ENCODE measurements around the gene KSR2.
"Not testable (repeated sequence)": the region's sequence is repeated elsewhere in the genome, so short reads cannot be mapped to it uniquely, and the experiment has no call there.

Gene KSR2

DNA sequence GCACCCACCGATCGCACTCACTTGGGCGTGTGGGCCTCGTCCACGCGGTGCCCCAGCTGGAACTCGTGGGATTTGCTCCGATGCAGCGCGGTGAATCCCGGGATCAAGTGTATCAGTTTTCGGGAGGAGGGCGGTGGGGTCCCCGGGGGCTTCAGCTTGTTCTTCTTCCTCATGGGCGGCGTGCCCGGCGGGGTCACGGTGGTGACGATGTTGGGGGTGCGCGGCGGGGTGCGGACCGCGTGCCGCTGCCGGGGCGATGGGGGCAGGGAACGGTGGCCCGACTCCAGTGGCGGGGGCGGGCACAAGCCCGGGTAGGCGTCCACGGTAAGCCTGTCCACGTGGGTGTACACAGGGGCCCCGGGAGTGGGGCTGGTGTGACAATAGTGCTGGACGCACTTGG lies 207.8 kb downstream of the KSR2 start:
- DNase-seq (ENCODE audit: low read depth): no peak

- DNase-seq (ENCODE audit: low read depth): no peak
Measured at GRCh38 chr12:117750657-117751056, 218.1 kb downstream of the KSR2 start.

DNA sequence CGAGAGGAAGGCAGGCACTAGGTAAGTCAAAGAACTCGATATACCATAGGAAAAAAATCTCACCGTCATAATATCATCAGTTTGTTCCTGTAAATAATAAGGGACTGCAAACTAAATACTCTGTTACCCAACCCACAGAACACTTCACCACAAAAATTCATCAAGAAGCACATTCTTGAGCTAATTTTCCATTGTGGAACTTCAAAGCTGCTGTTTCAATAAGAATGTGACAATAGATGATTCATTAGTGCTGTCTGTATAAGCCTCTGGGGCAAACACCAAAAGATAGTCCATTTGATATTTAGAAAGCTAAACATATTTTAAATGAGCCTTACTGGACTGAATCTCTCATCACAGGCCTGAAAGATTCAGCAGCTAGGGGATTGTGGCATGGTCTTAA lies 219.4 kb downstream of the KSR2 start:
- DNase-seq (ENCODE audit: low read depth): no peak

DNA sequence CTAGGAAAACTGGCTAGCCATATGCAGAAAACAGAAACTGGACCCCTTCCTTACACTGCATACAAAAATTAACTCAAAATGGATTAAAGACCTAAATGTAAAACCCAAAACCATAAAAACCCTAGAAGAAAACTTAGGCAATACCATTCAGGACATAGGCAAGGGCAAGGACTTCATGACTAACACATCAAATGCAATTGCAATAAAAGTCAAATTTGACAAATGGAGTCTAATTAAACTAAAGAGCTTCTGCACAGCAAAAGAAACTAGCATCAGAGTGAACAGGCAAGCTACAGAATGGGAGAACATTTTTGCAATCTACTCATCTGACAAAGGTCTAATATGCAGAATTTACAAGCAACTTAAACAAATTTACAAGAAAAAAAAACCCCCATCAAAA lies 222.4 kb downstream of the KSR2 start:
- not testable (repeated sequence) for DNase-seq (ENCODE audit: low read depth)

DNA sequence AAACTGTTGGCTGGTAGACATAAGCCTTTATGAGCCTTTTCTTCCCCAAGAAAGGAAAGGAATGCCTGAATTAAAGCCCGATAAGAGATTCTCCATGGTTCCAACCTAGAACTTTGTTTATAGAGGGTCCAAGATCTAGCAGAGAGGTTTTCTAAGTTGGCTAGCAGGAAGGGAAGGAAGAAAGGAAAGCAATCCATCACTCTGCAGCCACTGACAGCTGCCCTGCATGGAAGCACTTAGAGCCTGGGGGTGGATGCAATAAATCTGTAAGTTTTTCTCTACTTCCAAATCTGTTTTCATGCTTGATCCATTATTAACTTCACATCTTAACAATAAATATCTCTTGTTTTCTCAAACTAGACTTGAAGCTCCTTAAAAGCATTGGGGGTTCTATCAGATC lies 224.4 kb downstream of the KSR2 start:
- DNase-seq (ENCODE audit: low read depth): no peak

GRCh38 chr12:117743761-117744160 lies 225.0 kb downstream of the KSR2 start:
- no peak for DNase-seq (ENCODE audit: low read depth)

- DNase-seq (ENCODE audit: low read depth): peak; percentile 4
Measured at GRCh38 chr12:117742721-117743120, 226.1 kb downstream of the KSR2 start.

DNA sequence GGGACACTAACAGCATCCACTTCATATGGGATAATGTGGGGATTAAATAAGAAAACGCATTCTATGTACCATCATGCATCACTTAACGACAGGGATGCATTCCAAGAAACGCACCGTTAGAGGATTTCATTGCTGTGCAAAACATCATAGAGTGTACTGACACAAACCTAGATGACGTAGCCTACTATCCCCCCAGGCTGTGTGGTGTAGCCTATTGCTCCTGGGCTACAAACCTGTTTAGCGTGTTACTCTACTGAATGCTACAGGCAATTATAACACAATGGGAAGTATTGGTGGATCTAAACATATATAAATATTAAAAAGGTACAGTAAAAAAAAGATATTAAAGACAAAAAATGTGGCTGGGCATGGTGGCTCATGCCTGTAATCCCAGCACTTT lies 230.6 kb downstream of the KSR2 start:
- DNase-seq (ENCODE audit: low read depth): no peak

- DNase-seq (ENCODE audit: low read depth): no peak
Measured at GRCh38 chr12:117733549-117733805, 235.3 kb downstream of the KSR2 start.

DNA sequence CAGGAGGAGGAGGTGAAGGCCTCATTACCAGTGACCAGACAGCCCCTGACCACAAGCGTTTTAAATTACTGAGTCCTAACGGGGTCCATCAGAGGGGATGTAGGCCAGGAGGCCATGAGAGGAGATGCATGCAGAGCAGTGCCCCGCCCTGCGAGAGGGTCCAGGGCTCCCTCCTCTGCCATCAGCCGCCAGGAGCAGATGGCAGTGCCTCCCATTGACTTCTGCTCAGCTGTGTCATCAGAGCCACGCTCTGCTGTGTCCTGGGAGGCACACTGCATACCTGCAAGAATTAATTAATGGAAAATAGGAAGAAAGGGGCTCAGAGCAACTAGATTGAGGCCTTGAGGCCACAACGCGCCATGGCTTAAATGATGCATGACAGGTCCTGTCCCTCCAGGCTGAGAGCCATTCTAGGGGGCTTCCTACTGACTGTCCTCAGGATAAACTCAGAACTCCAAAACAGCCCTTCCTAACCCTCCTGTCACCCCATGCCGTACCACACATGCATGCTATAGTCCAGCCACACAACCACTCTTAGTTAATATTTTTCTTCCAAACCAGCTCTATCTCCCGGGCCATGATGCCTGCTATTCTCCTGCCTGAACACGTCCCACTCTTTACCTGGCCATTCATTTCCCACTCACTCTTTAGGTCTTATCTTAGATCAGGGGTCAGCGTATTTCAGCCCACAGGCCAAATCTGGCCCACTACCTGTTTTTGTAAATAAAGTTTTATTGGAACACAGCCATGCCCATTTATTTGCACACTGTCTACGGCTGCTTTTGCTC lies 235.8 kb downstream of the KSR2 start:
- DNase-seq (ENCODE audit: low read depth): no peak

DNA sequence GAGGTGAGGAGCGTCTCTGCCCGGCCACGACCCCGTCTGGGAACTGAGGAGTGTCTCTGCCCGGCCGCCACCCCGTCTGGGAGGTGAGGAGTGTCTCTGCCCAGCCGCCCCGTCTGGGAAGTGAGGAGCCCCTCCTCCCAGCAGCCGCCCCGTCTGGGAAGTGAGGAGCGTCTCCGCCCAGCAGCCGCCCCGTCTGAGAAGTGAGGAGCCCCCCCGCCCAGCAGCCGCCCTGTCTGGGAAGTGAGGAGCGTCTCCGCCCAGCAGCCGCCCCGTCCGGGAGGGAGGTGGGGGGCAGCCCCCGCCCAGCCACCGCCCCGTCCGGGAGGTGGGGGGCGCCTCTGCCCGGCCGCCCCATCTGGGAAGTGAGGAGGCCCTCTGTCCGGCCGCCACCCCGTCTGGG lies 237.7 kb downstream of the KSR2 start:
- DNase-seq (ENCODE audit: low read depth): not testable (repeated sequence)

- DNase-seq (ENCODE audit: low read depth): no peak
Measured at GRCh38 chr12:117727301-117727700, 241.5 kb downstream of the KSR2 start.

DNA sequence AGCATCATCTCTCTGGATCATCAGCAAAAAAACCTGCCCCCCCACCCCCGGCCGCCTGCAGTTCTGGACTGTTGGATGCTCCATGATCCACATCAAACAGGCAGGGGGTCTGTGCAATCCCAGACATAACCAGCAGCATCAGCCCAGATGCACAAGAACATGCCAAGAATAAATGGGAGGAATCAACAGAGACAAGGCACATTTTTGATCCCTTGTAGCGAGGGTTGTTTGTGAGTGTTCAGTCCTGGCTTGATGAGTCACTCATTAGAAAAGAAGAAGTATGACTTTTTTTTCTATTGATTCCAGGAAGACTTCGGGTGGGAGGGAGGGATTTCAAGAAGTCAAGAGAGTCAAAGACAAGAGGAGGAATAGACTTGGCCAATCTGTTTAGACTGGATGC lies 244.2 kb downstream of the KSR2 start:
- no peak for DNase-seq (ENCODE audit: low read depth)

GRCh38 chr12:117718559-117718958 lies 250.2 kb downstream of the KSR2 start:
- no peak for DNase-seq (ENCODE audit: low read depth)

DNA sequence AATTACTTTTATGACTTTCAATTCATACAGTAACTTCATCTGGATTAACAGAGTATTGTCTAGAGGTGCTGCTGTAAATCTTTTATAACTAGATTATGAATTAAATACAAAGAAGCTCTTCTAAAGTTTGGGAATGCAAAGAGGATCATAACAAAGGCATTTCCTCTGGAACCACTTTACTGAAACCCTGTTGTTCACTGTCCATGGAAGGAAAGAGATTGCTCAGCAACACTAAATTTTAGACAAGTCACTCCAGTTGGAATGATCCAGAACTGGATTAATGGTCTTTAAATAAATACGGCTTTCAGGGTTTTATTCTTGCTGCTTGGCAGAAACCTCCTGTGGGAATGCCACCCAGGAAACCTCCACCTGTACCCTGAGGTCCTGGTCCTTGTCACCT lies 250.6 kb downstream of the KSR2 start:
- DNase-seq (ENCODE audit: low read depth): no peak

DNA sequence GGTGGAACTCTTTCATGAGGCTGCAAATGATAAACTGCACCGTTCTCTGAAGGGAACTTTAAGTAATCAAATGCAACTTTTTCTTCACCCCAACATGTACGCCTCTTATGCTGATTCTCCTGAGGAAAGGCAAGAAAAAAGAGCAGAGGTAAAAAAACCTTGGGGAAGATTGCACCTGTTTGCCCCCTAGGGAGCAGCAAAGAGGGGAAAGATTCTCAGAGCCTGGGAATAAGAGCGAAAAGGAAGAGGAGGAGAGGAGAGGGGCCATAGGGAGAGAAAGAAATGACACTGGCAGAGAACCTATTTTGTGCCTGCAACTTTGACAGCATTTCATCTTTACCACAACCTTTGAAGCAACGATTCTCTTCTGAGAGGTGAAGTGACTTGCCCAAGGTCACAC lies 254.6 kb downstream of the KSR2 start:
- DNase-seq (ENCODE audit: low read depth): no peak

- no peak for DNase-seq (ENCODE audit: low read depth)
Measured at GRCh38 chr12:117710121-117710520, 258.7 kb downstream of the KSR2 start.

GRCh38 chr12:117707861-117708260 lies 260.9 kb downstream of the KSR2 start:
- DNase-seq (ENCODE audit: low read depth): no peak

DNA sequence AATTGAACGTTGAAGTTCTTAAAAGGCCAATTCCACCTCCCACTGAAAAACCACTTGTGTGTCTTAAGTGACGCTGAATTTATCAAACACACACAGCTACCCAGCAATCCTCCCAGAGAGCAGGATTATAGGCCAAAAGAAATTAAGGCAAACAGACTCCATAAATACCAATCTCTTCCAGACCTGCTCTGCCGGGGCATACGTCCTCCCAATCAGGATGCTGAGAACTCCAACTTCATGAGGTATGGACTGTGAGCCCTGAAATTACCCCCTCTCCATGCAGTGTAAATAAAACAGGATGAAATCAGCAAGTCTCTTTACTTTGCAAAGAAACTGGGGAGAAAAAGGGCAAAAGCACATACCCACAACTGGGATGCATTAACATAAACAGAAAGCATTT lies 265.2 kb downstream of the KSR2 start:
- DNase-seq (ENCODE audit: low read depth): no peak

GRCh38 chr12:117702741-117703140 lies 266.0 kb downstream of the KSR2 start:
- DNase-seq (ENCODE audit: low read depth): no peak

DNA sequence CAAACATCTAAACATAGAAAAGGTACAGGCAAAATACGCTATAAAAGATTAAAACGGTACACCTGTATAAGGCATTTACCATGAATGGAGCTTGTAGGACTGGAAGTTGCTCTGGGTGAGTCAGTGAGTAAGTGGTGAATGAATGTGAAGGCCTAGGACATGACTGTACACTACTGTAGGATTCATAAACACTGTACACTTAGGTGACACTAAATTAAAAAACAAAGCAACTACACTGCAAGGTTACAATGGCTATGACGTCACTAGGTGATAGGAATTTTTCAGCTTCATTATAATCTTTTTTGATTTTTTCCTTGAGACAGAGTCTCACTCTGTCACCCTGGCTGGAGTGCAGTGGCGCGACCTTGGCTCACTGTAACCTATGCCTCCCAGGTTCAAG lies 269.2 kb downstream of the KSR2 start:
- DNase-seq (ENCODE audit: low read depth): peak; percentile 11

- DNase-seq (ENCODE audit: low read depth): no peak
Measured at GRCh38 chr12:117699118-117699517, 269.7 kb downstream of the KSR2 start.

- no peak for DNase-seq (ENCODE audit: low read depth)
Measured at GRCh38 chr12:117695956-117696355, 272.8 kb downstream of the KSR2 start.

DNA sequence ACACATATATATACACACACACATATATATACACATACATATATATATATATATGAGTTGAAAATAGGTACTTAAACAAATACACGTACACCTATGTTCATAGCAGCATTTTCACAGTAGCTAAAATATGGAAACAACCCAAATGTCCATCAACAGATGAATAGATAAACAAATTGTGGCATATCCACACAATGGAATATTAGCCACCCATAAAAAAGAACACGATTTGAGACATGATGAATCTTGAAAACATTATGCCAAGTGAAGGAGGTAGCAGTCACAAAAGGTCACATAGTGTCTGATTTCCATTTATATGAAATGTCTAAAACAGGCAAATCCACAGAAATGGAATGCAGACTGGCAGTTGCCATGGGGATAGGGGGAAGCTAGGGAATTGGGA lies 276.3 kb downstream of the KSR2 start:
- no peak for DNase-seq (ENCODE audit: low read depth)

DNA sequence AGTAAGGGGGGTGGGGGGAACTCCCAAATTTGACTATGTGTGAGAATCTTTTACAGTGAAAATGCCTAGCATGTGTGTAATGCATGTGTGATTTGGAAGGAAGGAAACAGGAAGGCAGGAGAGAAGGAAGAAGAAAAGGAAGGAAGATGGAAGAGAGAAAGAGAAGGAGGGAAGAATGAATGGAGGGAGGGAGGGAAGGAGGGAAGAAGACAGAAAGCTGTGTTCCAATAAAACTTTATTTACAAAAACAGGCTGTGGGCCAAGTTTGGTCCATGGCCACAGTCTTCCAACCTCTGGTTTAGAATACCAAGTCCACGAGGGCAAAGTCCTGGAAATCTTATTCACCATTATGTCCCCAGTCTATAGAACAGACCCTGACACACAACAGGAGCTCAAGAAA lies 278.9 kb downstream of the KSR2 start:
- no peak for DNase-seq (ENCODE audit: low read depth)
